Activated CD8-positive, alpha-beta memory T cell treated with anti-CD3 and anti-CD28 coated beads for 36 hours (primary cell): ENCODE results near the gene SMIM41. TPM values are rescaled to one million over a fixed set of nuclear protein-coding genes. Genes with fewer than 3 reads are reported as not detected.

Source experiments
- CTCF ChIA-PET: fragments of 350-600 bp; sonication (Branson Sonifier 250); formaldehyde crosslinking; loops from one replicate; lab custom pipeline; 2021; ENCODE audit warnings: antibody characterized with exemption; lab: Charles Lee
- POLR2A ChIA-PET: fragments of 350-600 bp; sonication (Branson Sonifier 250); formaldehyde crosslinking; loops from one replicate; lab custom pipeline; 2021; ENCODE audit warnings: antibody characterized with exemption; lab: Charles Lee
- total RNA-seq, 2 experiments: library from RNA; stranded (reverse); gene quantifications; one replicate each; pipeline ENCODE4 v1.2.3, GENCODE V29; 2021

The SMIM41 gene
- total RNA-seq, 2 experiments from 2014 or later: not detected

DNA sequence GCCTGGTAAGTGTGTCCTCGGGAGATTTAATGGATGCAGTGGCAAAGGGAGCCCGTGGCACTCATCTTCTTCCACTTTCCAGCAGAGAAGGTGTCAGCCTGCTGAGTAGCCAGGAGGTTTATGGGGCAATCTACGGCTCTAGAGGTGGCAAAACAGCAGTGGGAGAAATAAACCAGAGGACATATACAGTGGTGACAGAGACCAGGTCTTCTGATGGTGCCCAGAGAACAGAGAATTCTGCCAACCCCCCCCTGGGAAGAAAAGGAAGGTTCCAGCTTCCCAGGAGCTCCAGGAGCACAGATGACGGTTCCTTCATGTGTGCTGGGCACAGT, 43.0 kb downstream of the SMIM41 start:
- ChIA-PET CTCF (interaction anchor here (0.6 to 9.3 kb wide), 7 partner anchors 10 to 834 kb away, joined by 3 to 96 read pairs (median 4); no protein-coding TSS in a partner anchor), POLR2A (interaction anchor here (0.6 kb wide), 1 partner anchor 678 kb away, joined by 3 read pairs; no protein-coding TSS in a partner anchor)

DNA sequence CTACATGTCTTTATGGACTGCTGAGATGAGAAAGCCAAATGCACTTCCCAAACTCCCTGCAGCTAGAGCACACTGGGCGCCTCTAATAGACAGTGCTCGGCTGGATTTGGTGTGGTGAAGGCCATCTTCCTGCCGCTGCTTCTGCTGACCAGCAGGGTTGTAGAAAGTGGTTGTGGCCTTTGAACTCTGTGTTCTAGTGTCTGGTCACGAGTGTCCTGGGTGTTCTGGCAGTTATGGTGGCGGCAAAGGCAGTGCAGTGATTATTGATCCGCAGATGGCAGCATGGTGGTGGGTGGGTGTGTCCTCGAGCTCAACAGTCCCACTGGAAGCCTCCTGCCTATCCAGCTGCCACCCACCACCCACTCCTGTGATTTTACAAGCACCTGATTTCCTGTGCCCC, 43.4 kb downstream of the SMIM41 start:
- CTCF ChIA-PET: interaction anchor here (0.6 to 9.3 kb wide), 7 partner anchors 10 to 834 kb away, joined by 3 to 96 read pairs (median 4); no protein-coding TSS in a partner anchor
- POLR2A ChIA-PET: interaction anchor here (0.6 kb wide), 1 partner anchor 677 kb away, joined by 3 read pairs; no protein-coding TSS in a partner anchor

DNA sequence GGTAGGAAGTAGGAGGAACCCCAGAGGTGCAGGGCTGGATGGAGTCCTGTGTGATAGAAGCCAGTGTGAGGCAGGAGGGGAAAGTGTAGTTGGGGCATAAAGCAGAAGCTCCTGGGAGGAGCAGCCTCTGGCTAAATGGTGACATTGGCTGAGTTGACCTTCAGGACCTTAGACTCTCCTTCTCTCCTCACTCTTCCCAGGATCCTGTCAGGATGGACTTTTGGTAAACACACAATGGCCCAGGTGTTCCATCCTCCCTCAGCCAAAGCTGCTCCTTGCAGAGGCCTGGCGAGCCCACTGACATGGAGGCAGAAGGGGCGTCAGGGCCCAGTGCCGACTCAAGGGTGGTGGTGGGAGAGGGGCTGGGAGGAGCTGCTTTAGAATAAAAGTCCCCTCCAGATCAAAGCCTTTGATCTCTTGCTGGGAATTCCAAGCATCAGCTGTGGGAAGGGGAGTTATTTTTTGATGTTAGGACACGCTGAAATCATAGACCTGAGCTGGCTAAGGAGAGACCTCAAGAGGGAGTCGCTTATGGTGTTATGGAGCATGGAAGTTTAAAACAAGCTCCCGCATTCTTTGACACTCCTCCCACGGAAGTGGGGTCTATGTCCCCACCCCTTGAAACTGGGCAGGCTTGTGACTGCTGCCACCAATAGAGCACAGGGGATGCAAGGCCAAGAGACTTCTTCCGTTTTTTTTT, 44.1 kb downstream of the SMIM41 start:
- POLR2A ChIA-PET: no interaction called here

GRCh38 chr12:52125476-52125900, 46.0 kb downstream of the SMIM41 start:
- POLR2A ChIA-PET: no interaction called here
- CTCF ChIA-PET: interaction anchor here (1.2 to 1.7 kb wide), 2 partner anchors 9 to 100 kb away, joined by 3 to 4 read pairs; no protein-coding TSS in a partner anchor

More for the DNA sequence above, 44.1 kb downstream of the SMIM41 start:
- CTCF ChIA-PET: interaction anchor here (0.6 to 9.3 kb wide), 5 partner anchors 100 to 904 kb away, joined by 3 to 96 read pairs (median 4); no protein-coding TSS in a partner anchor

- ChIA-PET POLR2A (no interaction called here), CTCF (interaction anchor here (1.2 to 1.7 kb wide), 2 partner anchors 10 to 101 kb away, joined by 3 to 4 read pairs; no protein-coding TSS in a partner anchor)
Measured at GRCh38 chr12:52126050-52126604, 46.6 kb downstream of the SMIM41 start.

- POLR2A ChIA-PET: no interaction called here
- CTCF ChIA-PET: interaction anchor here (1.7 kb wide), 1 partner anchor 101 kb away, joined by 4 read pairs; no protein-coding TSS in a partner anchor
Measured at GRCh38 chr12:52126605-52127578, 47.4 kb downstream of the SMIM41 start.

GRCh38 chr12:52127683-52128450, 48.4 kb downstream of the SMIM41 start:
- POLR2A ChIA-PET: no interaction called here
- CTCF ChIA-PET: interaction anchor here (1.0 kb wide), 1 partner anchor 45 kb away, joined by 3 read pairs; no protein-coding TSS in a partner anchor

GRCh38 chr12:52130711-52131110, 51.2 kb downstream of the SMIM41 start:
- CTCF ChIA-PET: interaction anchor here (2.0 kb wide), 1 partner anchor 8 kb away, joined by 4 read pairs; no protein-coding TSS in a partner anchor
- POLR2A ChIA-PET: no interaction called here

- ChIA-PET POLR2A (no interaction called here), CTCF (interaction anchor here (1.1 kb wide), 1 partner anchor 10 kb away, joined by 4 read pairs; no protein-coding TSS in a partner anchor)
Measured at GRCh38 chr12:52132754-52133161, 53.3 kb downstream of the SMIM41 start.

DNA sequence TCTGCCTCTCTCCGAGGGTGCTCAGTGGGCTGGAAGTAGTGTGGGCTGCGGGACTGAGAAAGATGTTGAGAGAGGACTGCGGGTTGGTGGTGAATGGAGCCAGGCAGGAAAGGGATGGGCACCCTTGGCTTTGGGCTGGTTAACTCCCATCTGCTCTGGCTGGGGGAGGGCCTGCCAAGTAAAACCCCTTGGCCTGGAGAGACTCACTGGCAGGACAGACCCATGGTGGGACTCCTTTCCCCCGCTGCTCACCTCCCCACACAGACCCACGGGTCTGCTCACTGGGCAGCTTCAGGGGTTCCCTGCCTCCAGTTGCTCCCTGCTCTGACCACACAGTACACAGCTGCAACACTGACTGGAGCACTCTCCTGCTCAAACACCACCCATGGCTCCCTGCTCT, 58.2 kb downstream of the SMIM41 start:
- CTCF ChIA-PET: interaction anchor here (1.4 kb wide), 1 partner anchor 8 kb away, joined by 4 read pairs; no protein-coding TSS in a partner anchor
- POLR2A ChIA-PET: no interaction called here

- CTCF ChIA-PET: interaction anchor here (1.4 kb wide), 1 partner anchor 10 kb away, joined by 4 read pairs; no protein-coding TSS in a partner anchor
- POLR2A ChIA-PET: no interaction called here
Measured at GRCh38 chr12:52139147-52139546, 59.6 kb downstream of the SMIM41 start.

DNA sequence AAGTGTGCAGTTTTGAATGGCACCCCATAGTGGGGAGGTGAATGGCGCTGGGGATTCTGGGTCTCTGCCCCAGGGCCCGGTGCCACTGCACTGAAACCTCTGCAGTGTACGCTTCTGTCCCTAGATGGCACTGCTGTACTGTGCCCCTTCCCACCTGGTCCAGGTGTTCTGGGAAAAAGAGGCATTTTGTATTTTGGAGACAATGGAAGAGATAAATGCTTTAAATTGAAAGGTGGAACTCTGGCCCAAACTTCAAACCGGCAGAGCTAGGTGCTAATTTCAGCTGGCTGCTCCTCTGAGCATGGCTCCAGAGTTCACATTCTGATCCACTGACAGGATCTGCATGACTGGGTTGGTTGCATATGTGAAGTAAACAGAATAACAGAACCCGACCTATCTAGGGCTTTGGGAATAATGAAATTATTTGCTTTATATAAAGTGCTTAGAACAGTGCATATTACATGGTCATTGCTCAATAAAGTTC, 60.1 kb downstream of the SMIM41 start:
- ChIA-PET CTCF (no interaction called here), POLR2A (no interaction called here)

DNA sequence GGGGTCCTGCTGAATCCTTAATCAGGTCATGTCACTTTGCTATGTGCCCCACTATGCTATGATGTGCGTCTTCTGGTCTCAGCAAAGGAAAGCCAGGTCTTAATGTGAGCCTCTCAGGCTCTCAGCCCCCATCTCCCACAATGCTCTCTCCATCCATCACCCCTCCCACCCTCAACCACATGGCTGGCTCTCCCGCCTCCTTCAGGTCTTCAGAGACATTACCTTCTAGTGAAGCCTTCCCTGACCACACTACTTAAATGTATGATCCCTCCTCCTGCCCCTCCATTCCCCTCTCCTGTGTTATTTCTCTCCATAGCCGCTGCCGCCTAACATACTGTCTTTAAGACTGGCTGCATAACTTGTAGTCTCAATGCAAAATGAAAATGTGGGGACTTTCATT, 61.8 kb downstream of the SMIM41 start:
- POLR2A ChIA-PET: no interaction called here
- CTCF ChIA-PET: no interaction called here

DNA sequence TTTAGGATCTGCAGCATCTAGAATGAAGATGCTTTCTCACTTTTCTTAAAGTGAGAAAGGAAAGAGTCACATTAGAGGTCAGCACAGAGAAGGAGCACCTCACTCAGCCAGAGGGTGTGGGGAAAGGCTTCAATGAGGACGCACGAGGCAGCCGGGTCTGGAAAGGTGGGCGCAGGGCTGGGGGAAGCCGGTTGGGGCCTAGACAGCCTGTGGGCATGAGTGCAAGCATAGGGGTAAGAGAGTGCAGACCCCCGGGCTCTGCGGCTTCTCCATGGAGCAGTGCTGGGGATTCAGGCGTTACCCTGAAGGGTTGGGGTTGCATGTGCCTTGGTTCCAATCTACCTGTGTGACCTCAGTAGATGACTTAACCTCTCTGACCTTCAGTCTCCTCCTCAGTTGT, 62.4 kb downstream of the SMIM41 start:
- ChIA-PET CTCF (no interaction called here), POLR2A (no interaction called here)

DNA sequence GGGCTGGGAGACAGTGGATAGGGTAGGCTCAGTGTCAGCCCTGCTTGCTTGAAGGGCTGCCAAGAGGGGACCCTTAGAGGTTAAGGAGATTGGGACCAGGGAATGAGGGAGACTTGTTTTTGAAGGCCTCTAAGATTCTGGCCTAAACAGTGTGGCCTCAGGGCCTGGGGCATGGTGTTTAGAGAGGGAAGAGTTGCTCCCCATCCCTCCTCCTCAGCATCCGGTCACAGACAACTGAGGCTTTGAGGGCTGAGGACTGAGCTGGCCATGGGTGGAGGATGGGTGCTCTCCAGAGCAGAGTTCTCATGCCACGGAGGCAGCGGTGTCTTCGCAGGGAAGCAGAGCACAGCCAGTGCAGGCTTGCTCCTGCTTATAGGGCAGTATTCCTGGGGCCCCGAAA, 62.9 kb downstream of the SMIM41 start:
- ChIA-PET CTCF (no interaction called here), POLR2A (no interaction called here)

- ChIA-PET POLR2A (no interaction called here), CTCF (no interaction called here)
Measured at GRCh38 chr12:52144512-52145227, 65.2 kb downstream of the SMIM41 start.

DNA sequence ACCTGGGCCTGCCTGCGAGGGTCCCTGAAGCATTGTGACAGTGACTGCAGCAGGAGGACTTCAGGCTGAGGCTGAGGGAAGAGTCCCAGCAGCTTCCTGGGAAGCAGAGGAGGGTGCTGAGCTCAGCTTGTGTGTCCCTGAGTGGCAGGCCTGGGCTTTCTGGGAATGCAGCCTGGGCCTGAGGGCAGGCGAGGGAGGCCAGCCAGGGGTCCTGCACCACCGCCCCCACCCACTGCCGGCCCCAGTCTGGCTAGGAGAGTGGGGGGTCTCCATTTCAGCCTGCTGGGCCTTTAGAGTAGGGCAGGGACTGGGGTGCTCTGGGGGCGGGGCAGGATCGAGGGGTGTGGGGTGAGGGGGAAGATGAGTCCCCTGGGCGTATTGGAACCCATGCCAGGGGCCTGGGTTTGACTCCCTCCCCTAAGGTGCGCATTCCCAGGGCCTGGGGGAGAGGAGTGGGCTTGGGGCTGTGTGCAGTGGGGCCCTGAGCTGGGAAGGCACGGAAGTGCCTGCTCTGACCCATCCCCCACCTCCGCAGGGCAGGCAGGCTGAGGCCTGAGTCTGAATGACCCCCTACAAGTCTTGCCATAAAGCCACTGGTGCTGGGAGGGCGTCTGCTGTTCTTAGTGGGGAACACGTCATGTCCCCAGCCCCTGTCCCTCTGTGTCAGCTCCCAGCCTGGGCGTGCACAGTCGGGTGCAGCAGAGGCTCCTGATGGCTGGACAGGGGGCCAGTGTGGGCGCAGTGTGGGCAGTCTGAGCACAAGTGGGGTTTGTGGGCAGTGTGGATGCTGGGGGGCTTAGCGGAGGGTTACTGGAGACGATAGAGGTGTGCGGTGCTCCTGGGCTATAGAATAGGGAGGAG, 66.0 kb downstream of the SMIM41 start:
- CTCF ChIA-PET: no interaction called here
- POLR2A ChIA-PET: no interaction called here
